NCI-H146 treated with DMSO at 0.1 percent for 48 hours (cell line): Measurements from ENCODE around the gene ADGRG6.

Source experiments
- DNase-seq: peaks from one replicate; lab custom pipeline; 2025; ENCODE audit not compliant: unreplicated experiment; lab: John Stamatoyannopoulos, UW

The ADGRG6 gene

GRCh38 chr6:142478117-142478516 lies 176.3 kb downstream of the ADGRG6 start:
- no peak for DNase-seq

GRCh38 chr6:142481466-142481865 lies 179.7 kb downstream of the ADGRG6 start:
- DNase-seq, result no peak

GRCh38 chr6:142482249-142482648 lies 180.4 kb downstream of the ADGRG6 start:
- no peak for DNase-seq

GRCh38 chr6:142482974-142483373 lies 181.2 kb downstream of the ADGRG6 start:
- DNase-seq, result no peak

- no peak for DNase-seq
These were observed 183.4 kb downstream of the ADGRG6 start for GRCh38 chr6:142485256-142485655.

GRCh38 chr6:142489722-142490610 lies 188.2 kb downstream of the ADGRG6 start:
- no peak for DNase-seq
